ENCODE measurements around the gene WDR90. TPM values are rescaled to one million over a fixed set of nuclear protein-coding genes. Genes with fewer than 3 reads are reported as not detected.

WDR90 gene
- total and polyA plus RNA-seq, 2 of the 13 experiments (the other 11 are each of a cell fraction or from before 2014, with no cell fraction given), result 14.9 to 28.9 TPM

DNA sequence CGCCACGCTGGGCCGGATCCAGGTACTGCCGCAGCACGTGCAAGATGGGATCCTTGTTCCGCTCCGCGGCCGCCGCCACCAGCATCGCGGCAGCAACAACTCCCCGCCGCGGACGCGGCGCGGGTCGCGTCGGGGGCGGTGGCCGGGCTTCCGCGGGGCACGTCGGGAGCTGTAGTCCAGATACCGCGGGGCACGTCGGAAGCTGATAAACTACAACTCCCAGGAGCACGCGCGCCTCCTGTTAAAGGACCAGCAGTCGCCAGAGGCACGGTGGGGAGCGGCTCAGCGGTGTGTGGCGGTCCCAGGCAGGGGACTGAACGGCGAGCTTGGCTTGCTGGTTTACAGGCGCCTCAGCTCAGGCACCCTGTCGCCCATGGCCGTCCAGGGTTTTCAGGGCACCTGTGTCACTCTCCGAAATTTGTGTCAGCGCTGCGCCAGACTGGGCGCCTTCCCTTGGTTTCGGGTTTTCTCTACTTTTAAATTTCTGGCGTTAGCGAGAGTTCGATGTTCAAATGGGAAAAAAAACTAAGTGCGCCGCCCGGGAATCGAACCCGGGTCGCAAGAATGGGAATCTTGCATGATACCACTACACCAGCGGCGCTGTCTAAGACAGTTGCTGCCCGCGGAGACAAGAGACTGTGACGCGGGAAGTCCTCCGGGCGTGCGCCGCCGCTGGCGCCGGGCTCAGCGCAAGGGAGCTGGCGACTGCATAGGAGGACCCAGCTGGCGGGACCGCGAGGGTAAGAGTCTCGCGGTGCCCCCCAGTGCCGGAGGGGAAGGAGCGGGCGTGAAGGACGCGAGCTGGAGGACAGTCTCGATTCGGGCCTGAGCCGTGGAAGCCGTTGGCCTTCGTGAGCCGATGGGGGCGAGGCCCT is 12.7 kb upstream of the WDR90 start, which contains the start of gene METTL26 (continued):
- no peak for TF ChIP-seq ZBTB3 (CRISPR knock-in tag; IDR thresholded peaks at IDR 0.05; ENCODE audit: borderline replicate concordance, low read depth)
- peak; percentile 52; the same call in 1 of the 2 replicates for TF ChIP-seq ZNF354B (CRISPR knock-in tag; IDR thresholded peaks at IDR 0.05)
- TF ChIP-seq RARA (CRISPR knock-in tag; IDR thresholded peaks at IDR 0.05), result no peak
- TF ChIP-seq CEBPG (CRISPR knock-in tag; IDR thresholded peaks at IDR 0.05), result no peak; the same call in 1 of the 2 replicates
- no peak for TF ChIP-seq KDM6A (CRISPR knock-in tag; IDR thresholded peaks at IDR 0.05; ENCODE audit: low read depth)
- no peak for TF ChIP-seq KAT7 (CRISPR knock-in tag; IDR thresholded peaks at IDR 0.05; ENCODE audit: borderline replicate concordance)
- TF ChIP-seq DMAP1 (CRISPR knock-in tag; IDR thresholded peaks at IDR 0.05), result peak; percentile 63; the same call in 1 of the 2 replicates
- no peak for TF ChIP-seq FOXK2 (IDR thresholded peaks at IDR 0.05)
- TF ChIP-seq GATAD1 (CRISPR knock-in tag; IDR thresholded peaks at IDR 0.05), result peak; percentile 69; the same call in 1 of the 2 replicates
- TF ChIP-seq, protein P1, sequence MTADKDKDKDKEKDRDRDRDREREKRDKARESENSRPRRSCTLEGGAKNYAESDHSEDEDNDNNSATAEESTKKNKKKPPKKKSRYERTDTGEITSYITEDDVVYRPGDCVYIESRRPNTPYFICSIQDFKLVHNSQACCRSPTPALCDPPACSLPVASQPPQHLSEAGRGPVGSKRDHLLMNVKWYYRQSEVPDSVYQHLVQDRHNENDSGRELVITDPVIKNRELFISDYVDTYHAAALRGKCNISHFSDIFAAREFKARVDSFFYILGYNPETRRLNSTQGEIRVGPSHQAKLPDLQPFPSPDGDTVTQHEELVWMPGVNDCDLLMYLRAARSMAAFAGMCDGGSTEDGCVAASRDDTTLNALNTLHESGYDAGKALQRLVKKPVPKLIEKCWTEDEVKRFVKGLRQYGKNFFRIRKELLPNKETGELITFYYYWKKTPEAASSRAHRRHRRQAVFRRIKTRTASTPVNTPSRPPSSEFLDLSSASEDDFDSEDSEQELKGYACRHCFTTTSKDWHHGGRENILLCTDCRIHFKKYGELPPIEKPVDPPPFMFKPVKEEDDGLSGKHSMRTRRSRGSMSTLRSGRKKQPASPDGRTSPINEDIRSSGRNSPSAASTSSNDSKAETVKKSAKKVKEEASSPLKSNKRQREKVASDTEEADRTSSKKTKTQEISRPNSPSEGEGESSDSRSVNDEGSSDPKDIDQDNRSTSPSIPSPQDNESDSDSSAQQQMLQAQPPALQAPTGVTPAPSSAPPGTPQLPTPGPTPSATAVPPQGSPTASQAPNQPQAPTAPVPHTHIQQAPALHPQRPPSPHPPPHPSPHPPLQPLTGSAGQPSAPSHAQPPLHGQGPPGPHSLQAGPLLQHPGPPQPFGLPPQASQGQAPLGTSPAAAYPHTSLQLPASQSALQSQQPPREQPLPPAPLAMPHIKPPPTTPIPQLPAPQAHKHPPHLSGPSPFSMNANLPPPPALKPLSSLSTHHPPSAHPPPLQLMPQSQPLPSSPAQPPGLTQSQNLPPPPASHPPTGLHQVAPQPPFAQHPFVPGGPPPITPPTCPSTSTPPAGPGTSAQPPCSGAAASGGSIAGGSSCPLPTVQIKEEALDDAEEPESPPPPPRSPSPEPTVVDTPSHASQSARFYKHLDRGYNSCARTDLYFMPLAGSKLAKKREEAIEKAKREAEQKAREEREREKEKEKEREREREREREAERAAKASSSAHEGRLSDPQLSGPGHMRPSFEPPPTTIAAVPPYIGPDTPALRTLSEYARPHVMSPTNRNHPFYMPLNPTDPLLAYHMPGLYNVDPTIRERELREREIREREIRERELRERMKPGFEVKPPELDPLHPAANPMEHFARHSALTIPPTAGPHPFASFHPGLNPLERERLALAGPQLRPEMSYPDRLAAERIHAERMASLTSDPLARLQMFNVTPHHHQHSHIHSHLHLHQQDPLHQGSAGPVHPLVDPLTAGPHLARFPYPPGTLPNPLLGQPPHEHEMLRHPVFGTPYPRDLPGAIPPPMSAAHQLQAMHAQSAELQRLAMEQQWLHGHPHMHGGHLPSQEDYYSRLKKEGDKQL (CRISPR knock-in tag; IDR thresholded peaks at IDR 0.05; ENCODE audit: low read depth), result no peak
- peak; percentile 15; the same call in 1 of the 2 replicates for TF ChIP-seq ZNF12 (CRISPR knock-in tag; IDR thresholded peaks at IDR 0.05)
- no peak for TF ChIP-seq ZFP36L2 (CRISPR knock-in tag; IDR thresholded peaks at IDR 0.05)
- TF ChIP-seq, protein P2, sequence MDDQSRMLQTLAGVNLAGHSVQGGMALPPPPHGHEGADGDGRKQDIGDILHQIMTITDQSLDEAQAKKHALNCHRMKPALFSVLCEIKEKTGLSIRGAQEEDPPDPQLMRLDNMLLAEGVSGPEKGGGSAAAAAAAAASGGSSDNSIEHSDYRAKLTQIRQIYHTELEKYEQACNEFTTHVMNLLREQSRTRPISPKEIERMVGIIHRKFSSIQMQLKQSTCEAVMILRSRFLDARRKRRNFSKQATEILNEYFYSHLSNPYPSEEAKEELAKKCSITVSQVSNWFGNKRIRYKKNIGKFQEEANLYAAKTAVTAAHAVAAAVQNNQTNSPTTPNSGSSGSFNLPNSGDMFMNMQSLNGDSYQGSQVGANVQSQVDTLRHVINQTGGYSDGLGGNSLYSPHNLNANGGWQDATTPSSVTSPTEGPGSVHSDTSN (CRISPR knock-in tag; IDR thresholded peaks at IDR 0.05; ENCODE audit: borderline replicate concordance), result no peak
- TF ChIP-seq SSRP1 (CRISPR knock-in tag; IDR thresholded peaks at IDR 0.05), result peak; percentile 94; the same call in 1 of the 2 replicates
- TF ChIP-seq TARDBP (CRISPR knock-in tag; IDR thresholded peaks at IDR 0.05), result no peak; the same call in 1 of the 2 replicates
- TF ChIP-seq HOXA7 (CRISPR knock-in tag; IDR thresholded peaks at IDR 0.05), result no peak
- TF ChIP-seq YEATS2 (CRISPR knock-in tag; IDR thresholded peaks at IDR 0.05; ENCODE audit: borderline replicate concordance), result no peak; the same call in 1 of the 2 replicates
- TF ChIP-seq, protein P3, sequence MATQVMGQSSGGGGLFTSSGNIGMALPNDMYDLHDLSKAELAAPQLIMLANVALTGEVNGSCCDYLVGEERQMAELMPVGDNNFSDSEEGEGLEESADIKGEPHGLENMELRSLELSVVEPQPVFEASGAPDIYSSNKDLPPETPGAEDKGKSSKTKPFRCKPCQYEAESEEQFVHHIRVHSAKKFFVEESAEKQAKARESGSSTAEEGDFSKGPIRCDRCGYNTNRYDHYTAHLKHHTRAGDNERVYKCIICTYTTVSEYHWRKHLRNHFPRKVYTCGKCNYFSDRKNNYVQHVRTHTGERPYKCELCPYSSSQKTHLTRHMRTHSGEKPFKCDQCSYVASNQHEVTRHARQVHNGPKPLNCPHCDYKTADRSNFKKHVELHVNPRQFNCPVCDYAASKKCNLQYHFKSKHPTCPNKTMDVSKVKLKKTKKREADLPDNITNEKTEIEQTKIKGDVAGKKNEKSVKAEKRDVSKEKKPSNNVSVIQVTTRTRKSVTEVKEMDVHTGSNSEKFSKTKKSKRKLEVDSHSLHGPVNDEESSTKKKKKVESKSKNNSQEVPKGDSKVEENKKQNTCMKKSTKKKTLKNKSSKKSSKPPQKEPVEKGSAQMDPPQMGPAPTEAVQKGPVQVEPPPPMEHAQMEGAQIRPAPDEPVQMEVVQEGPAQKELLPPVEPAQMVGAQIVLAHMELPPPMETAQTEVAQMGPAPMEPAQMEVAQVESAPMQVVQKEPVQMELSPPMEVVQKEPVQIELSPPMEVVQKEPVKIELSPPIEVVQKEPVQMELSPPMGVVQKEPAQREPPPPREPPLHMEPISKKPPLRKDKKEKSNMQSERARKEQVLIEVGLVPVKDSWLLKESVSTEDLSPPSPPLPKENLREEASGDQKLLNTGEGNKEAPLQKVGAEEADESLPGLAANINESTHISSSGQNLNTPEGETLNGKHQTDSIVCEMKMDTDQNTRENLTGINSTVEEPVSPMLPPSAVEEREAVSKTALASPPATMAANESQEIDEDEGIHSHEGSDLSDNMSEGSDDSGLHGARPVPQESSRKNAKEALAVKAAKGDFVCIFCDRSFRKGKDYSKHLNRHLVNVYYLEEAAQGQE (IDR thresholded peaks at IDR 0.05; ENCODE audit: borderline replicate concordance in 1 of 2, low read depth in 1 of 2, low read length in 2 of 2), result no peak
- TF ChIP-seq NCOA1 (CRISPR knock-in tag; IDR thresholded peaks at IDR 0.05), result no peak
